CD4-positive, alpha-beta memory T cell (primary cell): ENCODE results near the gene HSD17B11. TPM values are rescaled to one million over a fixed set of nuclear protein-coding genes. Genes with fewer than 3 reads are reported as not detected.
A peak's percentile ranks its signal among the peaks of the same experiment; 100 is the strongest.
"Not testable (repeated sequence)": the region's sequence is repeated elsewhere in the genome, so short reads cannot be mapped to it uniquely, and the experiment has no call there.

Experiments
- CTCF ChIA-PET: fragments of 350-600 bp; sonication (Branson Sonifier 250); formaldehyde crosslinking; loops from one replicate; lab custom pipeline; 2021; ENCODE audit warnings: inconsistent platforms; ENCODE audit not compliant: partially characterized antibody; lab: Charles Lee
- POLR2A ChIA-PET: fragments of 350-600 bp; sonication (Branson Sonifier 250); formaldehyde crosslinking; loops from one replicate; lab custom pipeline; 2021; ENCODE audit not compliant: partially characterized antibody; lab: Charles Lee
- DNase-seq, 5 donors: peaks; one replicate each; pipeline versions ENCODE4 v3.0.0 to v3.0.0-alpha.2; 2020 to 2022; ENCODE audit warnings: mixed read lengths in 1 of 5
- H3K27ac ChIP-seq: one replicate; pipeline ENCODE4 v1.7.0; 2013; ENCODE audit warnings: low read depth, low read length
- H3K27me3 ChIP-seq: 2 replicates; pipeline ENCODE4 v1.7.0; 2013; ENCODE audit warnings: mild to moderate bottlenecking, low read length, moderate library complexity; ENCODE audit not compliant: insufficient read depth
- H3K36me3 ChIP-seq: 2 replicates; pipeline ENCODE4 v1.7.0; 2013; ENCODE audit warnings: mild to moderate bottlenecking, low read length, moderate library complexity; ENCODE audit not compliant: insufficient read depth
- H3K4me1 ChIP-seq: 2 replicates; pipeline ENCODE4 v1.7.0; 2013; ENCODE audit warnings: mild to moderate bottlenecking, low read length, moderate library complexity; ENCODE audit not compliant: insufficient read depth
- H3K4me3 ChIP-seq, 2 donors: one replicate each; pipeline ENCODE4 v1.7.0; 2013; ENCODE audit warnings: low read length in 2 of 2, mild to moderate bottlenecking in 1 of 2
- H3K9me3 ChIP-seq, 2 donors: one replicate each; pipeline ENCODE4 v1.7.0; 2013; ENCODE audit warnings: low read length in 2 of 2, control low read depth in 1 of 2; ENCODE audit not compliant: control insufficient read depth in 1 of 2
- H3K27ac Mint-ChIP-seq, 7 donors: one replicate each; pipeline ENCODE4 v1.8.0; 2020 to 2021; ENCODE audit warnings: mixed read lengths in 7 of 7, mild to moderate bottlenecking in 6 of 7, inconsistent platforms in 3 of 7, moderate library complexity in 3 of 7
- H3K27me3 Mint-ChIP-seq, 2 donors: one replicate each; pipeline ENCODE4 v1.8.0; 2020 to 2021; ENCODE audit warnings: mixed read lengths in 2 of 2
- H3K36me3 Mint-ChIP-seq, 2 donors: one replicate each; pipeline ENCODE4 v1.8.0; 2020 to 2021; ENCODE audit warnings: mixed read lengths in 2 of 2, inconsistent platforms in 1 of 2, mild to moderate bottlenecking in 1 of 2
- H3K4me1 Mint-ChIP-seq, 4 donors: one replicate each; pipeline ENCODE4 v1.8.0; 2020 to 2021; ENCODE audit warnings: mixed read lengths in 4 of 4, mild to moderate bottlenecking in 1 of 4
- H3K4me3 Mint-ChIP-seq, 8 donors: one replicate each; pipeline ENCODE4 v1.8.0; 2020 to 2021; ENCODE audit warnings: mixed read lengths in 8 of 8, mild to moderate bottlenecking in 7 of 8, moderate library complexity in 6 of 8, inconsistent platforms in 3 of 8
- H3K9me3 Mint-ChIP-seq, 8 donors: one replicate each; pipeline ENCODE4 v1.8.0; 2020 to 2021; ENCODE audit warnings: mixed read lengths in 8 of 8, mild to moderate bottlenecking in 5 of 8, inconsistent platforms in 3 of 8, moderate library complexity in 1 of 8
- intact Hi-C: fragments of 100-400 bp; cut with micrococcal nuclease; formaldehyde crosslinking; loops from one replicate; pipeline ENCODE4 v1.15.1; 2023
- polyA plus RNA-seq, 2 donors: library from polyadenylated mRNA; unstranded; fragments of 300-500 nt; fragmentation: Illumina TruSeq; gene quantifications; one replicate each; pipeline ENCODE4 v1.2.3, GENCODE V29; 2021
- total RNA-seq, 2 experiments: library from RNA; stranded (reverse); gene quantifications; one replicate each; pipeline ENCODE4 v1.2.3, GENCODE V29; 2021

Gene HSD17B11
- total and polyA plus RNA-seq, 4 experiments from 2014 or later: 69.2 to 130 (median 69.8) TPM

DNA sequence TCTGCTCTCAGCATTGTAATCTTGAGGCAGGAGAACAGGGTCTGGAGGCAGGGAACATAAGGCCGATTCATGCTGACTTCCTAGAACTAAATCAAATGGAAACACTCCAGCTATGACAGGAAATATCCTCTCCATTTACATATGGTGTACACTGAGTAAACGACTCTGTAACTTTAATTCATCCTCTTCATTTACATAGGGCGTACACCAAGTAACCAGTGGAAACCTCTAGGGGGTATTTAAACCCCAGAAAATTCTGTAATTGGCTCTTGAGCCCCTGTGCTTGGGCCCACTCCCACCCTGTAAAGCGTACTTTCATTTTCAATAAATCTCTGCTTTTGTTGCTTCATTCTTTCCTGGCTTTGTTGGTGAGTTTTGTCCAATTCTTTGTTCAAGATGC, 76.0 kb downstream of the HSD17B11 start:
- H3K4me1 Mint-ChIP-seq, POLR2A ChIA-PET, DNase-seq, H3K4me3 ChIP-seq, CTCF ChIA-PET, H3K36me3 ChIP-seq, H3K4me3 Mint-ChIP-seq, intact Hi-C loops, H3K27me3 ChIP-seq, H3K27ac Mint-ChIP-seq, H3K9me3 ChIP-seq, H3K27me3 Mint-ChIP-seq, H3K27ac ChIP-seq, H3K4me1 ChIP-seq, H3K9me3 Mint-ChIP-seq, H3K36me3 Mint-ChIP-seq: not testable (repeated sequence)

- Mint-ChIP-seq H3K27me3 (no peaks in the 10 kb centered on the region), H3K4me3 (no peak overlapping the region), H3K4me1 (no peaks in the 10 kb centered on the region), H3K27ac (no peak overlapping the region), H3K9me3 (peaks cover 0 to 2% (median 0%) of the 10 kb centered on the region in 8 donors), H3K36me3 (peaks cover 0 to 4% of the 10 kb centered on the region in 2 donors)
- Histone ChIP-seq H3K36me3 (no peaks in the 10 kb centered on the region), H3K4me3 (no peak overlapping the region), H3K27me3 (no peaks in the 10 kb centered on the region), H3K9me3 (no peaks in the 10 kb centered on the region), H3K27ac (no peak overlapping the region), H3K4me1 (no peaks in the 10 kb centered on the region)
- no peak for DNase-seq
- POLR2A ChIA-PET: no interaction called here
- intact Hi-C loops: no loop called here
- CTCF ChIA-PET: interaction anchor here (0.6 kb wide), 1 partner anchor 134 kb away, joined by 3 read pairs; no protein-coding TSS in a partner anchor
Measured at GRCh38 chr4:87313756-87314155, 77.2 kb downstream of the HSD17B11 start.

- intact Hi-C loops: no loop called here
- Histone ChIP-seq H3K9me3 (no peaks in the 10 kb centered on the region), H3K27me3 (no peaks in the 10 kb centered on the region), H3K36me3 (no peaks in the 10 kb centered on the region), H3K4me3 (no peak overlapping the region), H3K27ac (no peak overlapping the region), H3K4me1 (no peaks in the 10 kb centered on the region)
- H3K9me3 Mint-ChIP-seq: peaks cover 0 to 2% (median 0%) of the 10 kb centered on the region in 8 donors
- H3K4me1 Mint-ChIP-seq: peaks cover 0 to 3% (median 1%) of the 10 kb centered on the region in 4 donors
- no peak overlapping the region for H3K27ac Mint-ChIP-seq
- peaks cover 0 to 4% of the 10 kb centered on the region in 2 donors for H3K36me3 Mint-ChIP-seq
- no peaks in the 10 kb centered on the region for H3K27me3 Mint-ChIP-seq
- CTCF ChIA-PET: no interaction called here
- DNase-seq: no peak
- POLR2A ChIA-PET: no interaction called here
- H3K4me3 Mint-ChIP-seq: no peak overlapping the region
Measured at GRCh38 chr4:87311684-87312083, 79.3 kb downstream of the HSD17B11 start.

- POLR2A ChIA-PET: no interaction called here
- Mint-ChIP-seq H3K4me3 (no peak overlapping the region), H3K27me3 (no peaks in the 10 kb centered on the region), H3K27ac (no peak overlapping the region), H3K36me3 (peaks cover 0 to 4% of the 10 kb centered on the region in 2 donors), H3K4me1 (peaks cover 0 to 4% (median 2%) of the 10 kb centered on the region in 4 donors), H3K9me3 (peaks cover 0 to 2% (median 0%) of the 10 kb centered on the region in 8 donors)
- H3K27ac ChIP-seq: no peak overlapping the region
- CTCF ChIA-PET: no interaction called here
- H3K27me3 ChIP-seq: no peaks in the 10 kb centered on the region
- DNase-seq: no peak
- H3K36me3 ChIP-seq: no peaks in the 10 kb centered on the region
- no peaks in the 10 kb centered on the region for H3K9me3 ChIP-seq
- intact Hi-C loops: no loop called here
- no peak overlapping the region for H3K4me3 ChIP-seq
- no peaks in the 10 kb centered on the region for H3K4me1 ChIP-seq
Measured at GRCh38 chr4:87310691-87311335, 80.2 kb downstream of the HSD17B11 start.

DNA sequence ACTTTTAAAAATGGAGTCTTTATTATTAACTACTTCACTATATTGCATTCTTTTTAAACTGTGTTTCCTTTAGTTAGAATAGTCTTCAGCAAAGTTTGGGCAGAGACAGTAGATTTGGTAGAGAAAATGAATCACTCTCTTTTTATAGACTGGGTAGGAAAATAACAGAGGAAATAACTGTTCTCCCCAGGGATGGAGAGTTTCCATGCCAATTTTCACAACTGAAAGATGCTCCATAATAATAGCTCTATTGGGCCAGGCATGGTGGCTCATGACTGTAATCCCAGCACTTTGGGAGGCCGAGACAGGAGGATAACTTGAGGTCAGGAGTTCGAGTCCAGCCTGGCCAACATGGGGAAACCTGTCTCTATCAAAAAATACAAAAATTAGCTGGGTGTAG, 81.4 kb downstream of the HSD17B11 start:
- POLR2A ChIA-PET: no interaction called here

GRCh38 chr4:87306056-87306455, 84.9 kb downstream of the HSD17B11 start:
- Histone ChIP-seq H3K4me3 (no peak overlapping the region), H3K27me3 (no peaks in the 10 kb centered on the region), H3K36me3 (no peaks in the 10 kb centered on the region), H3K4me1 (no peaks in the 10 kb centered on the region), H3K9me3 (no peaks in the 10 kb centered on the region), H3K27ac (no peak overlapping the region)
- Mint-ChIP-seq H3K9me3 (peaks cover 0 to 4% (median 0%) of the 10 kb centered on the region in 8 donors), H3K27ac (peak overlapping the region in 2 of 7 donors; percentile 7 to 28), H3K27me3 (peaks cover 0 to 2% of the 10 kb centered on the region in 2 donors), H3K4me3 (no peak overlapping the region), H3K36me3 (peaks cover 0 to 4% of the 10 kb centered on the region in 2 donors), H3K4me1 (peaks cover 0 to 5% (median 2%) of the 10 kb centered on the region in 4 donors)
- intact Hi-C loops: no loop called here
- CTCF ChIA-PET: no interaction called here
- DNase-seq: no peak
- POLR2A ChIA-PET: no interaction called here

More for the DNA sequence above, 81.4 kb downstream of the HSD17B11 start:
- Histone ChIP-seq H3K27me3 (no peaks in the 10 kb centered on the region), H3K27ac (no peak overlapping the region), H3K4me3 (no peak overlapping the region), H3K36me3 (no peaks in the 10 kb centered on the region), H3K4me1 (no peaks in the 10 kb centered on the region), H3K9me3 (no peaks in the 10 kb centered on the region)
- Mint-ChIP-seq H3K27me3 (no peaks in the 10 kb centered on the region), H3K36me3 (peaks cover 0 to 4% of the 10 kb centered on the region in 2 donors), H3K27ac (no peak overlapping the region), H3K4me1 (peaks cover 0 to 5% (median 2%) of the 10 kb centered on the region in 4 donors), H3K9me3 (peaks cover 0 to 2% (median 0%) of the 10 kb centered on the region in 8 donors), H3K4me3 (no peak overlapping the region)
- intact Hi-C loops: no loop called here
- CTCF ChIA-PET: no interaction called here
- DNase-seq: no peak

GRCh38 chr4:87305562-87305961, 85.4 kb downstream of the HSD17B11 start:
- Histone ChIP-seq H3K27ac (no peak overlapping the region), H3K9me3 (no peaks in the 10 kb centered on the region), H3K4me1 (no peaks in the 10 kb centered on the region), H3K4me3 (no peak overlapping the region), H3K36me3 (no peaks in the 10 kb centered on the region), H3K27me3 (no peaks in the 10 kb centered on the region)
- POLR2A ChIA-PET: no interaction called here
- no peak for DNase-seq
- H3K36me3 Mint-ChIP-seq: peaks cover 0 to 4% of the 10 kb centered on the region in 2 donors
- H3K4me3 Mint-ChIP-seq: peak overlapping the region in 4 of 8 donors; percentile 27 to 57 (median 40)
- peaks cover 0 to 3% of the 10 kb centered on the region in 2 donors for H3K27me3 Mint-ChIP-seq
- intact Hi-C loops: no loop called here
- CTCF ChIA-PET: no interaction called here
- H3K9me3 Mint-ChIP-seq: peaks cover 0 to 2% (median 0%) of the 10 kb centered on the region in 8 donors
- peaks cover 0 to 5% (median 2%) of the 10 kb centered on the region in 4 donors for H3K4me1 Mint-ChIP-seq
- H3K27ac Mint-ChIP-seq: no peak overlapping the region
